GM21360 (cell line): ENCODE data around the gene RRAGB.
"Not testable (repeated sequence)": the region's sequence is repeated elsewhere in the genome, so short reads cannot be mapped to it uniquely, and the experiment has no call there.

ENCODE experiments used
- ATAC-seq: cut with Tn5 transposase; IDR thresholded peaks from one replicate; pipeline ENCODE4 v1.9.1; 2021; ENCODE audit warnings: mild to moderate bottlenecking, moderate library complexity; ENCODE audit not compliant: unreplicated experiment

Gene RRAGB

GRCh38 chrX:55717521-55718497 lies at the start of gene RRAGB:
Gene RRAGB, plus strand, starts transcription at chrX:55717749. Its CDS starts 579 bp downstream, at chrX:55718328.
- peak; percentile 95 for ATAC-seq

- ATAC-seq: no peak
These were observed 49.5 kb upstream of the RRAGB start for GRCh38 chrX:55668084-55668483.

- ATAC-seq: not testable (repeated sequence)
These were observed 29.0 kb upstream of the RRAGB start for GRCh38 chrX:55688579-55688978.

GRCh38 chrX:55695227-55696018 lies 22.1 kb upstream of the RRAGB start:
- ATAC-seq: no peak

- ATAC-seq: no peak
These were observed 20.2 kb upstream of the RRAGB start for GRCh38 chrX:55697381-55697780.

GRCh38 chrX:55702671-55703070 lies 14.9 kb upstream of the RRAGB start:
- ATAC-seq: no peak

- ATAC-seq: not testable (repeated sequence)
These were observed 14.1 kb upstream of the RRAGB start for GRCh38 chrX:55703436-55703835.

GRCh38 chrX:55705066-55705465 lies 12.5 kb upstream of the RRAGB start:
- not testable (repeated sequence) for ATAC-seq

GRCh38 chrX:55709735-55710134 lies 7.8 kb upstream of the RRAGB start:
- no peak for ATAC-seq

GRCh38 chrX:55710701-55711100 lies 6.8 kb upstream of the RRAGB start:
- no peak for ATAC-seq

GRCh38 chrX:55713631-55714030 lies 3.9 kb upstream of the RRAGB start:
- no peak for ATAC-seq

GRCh38 chrX:55714161-55714560 lies 3.4 kb upstream of the RRAGB start:
- no peak for ATAC-seq

- ATAC-seq: no peak
These were observed 1.7 kb upstream of the RRAGB start for GRCh38 chrX:55715847-55716246.

- no peak for ATAC-seq
These were observed 612 bp upstream of the RRAGB start for GRCh38 chrX:55716937-55717336.

GRCh38 chrX:55731826-55732225 lies 14.3 kb downstream of the RRAGB start:
- no peak for ATAC-seq

- ATAC-seq: no peak
These were observed 21.4 kb downstream of the RRAGB start for GRCh38 chrX:55738969-55739368.

GRCh38 chrX:55742649-55743048 lies 25.1 kb downstream of the RRAGB start:
- ATAC-seq: no peak

- ATAC-seq: not testable (repeated sequence)
These were observed 30.9 kb downstream of the RRAGB start for GRCh38 chrX:55748463-55748862.

GRCh38 chrX:55750256-55750655 lies 32.7 kb downstream of the RRAGB start:
- no peak for ATAC-seq

GRCh38 chrX:55754861-55755294 lies 37.3 kb downstream of the RRAGB start:
- ATAC-seq: peak; percentile 95

GRCh38 chrX:55758033-55758432 lies 40.5 kb downstream of the RRAGB start:
- ATAC-seq: no peak

- no peak for ATAC-seq
These were observed 41.9 kb downstream of the RRAGB start for GRCh38 chrX:55759478-55759877.
